ENCODE results near the gene MAGOH. TPM values are rescaled to one million over a fixed set of nuclear protein-coding genes. Genes with fewer than 3 reads are reported as not detected.
A peak's percentile ranks its signal among the peaks of the same experiment; 100 is the strongest.
"Not testable (repeated sequence)": the region's sequence is repeated elsewhere in the genome, so short reads cannot be mapped to it uniquely, and the experiment has no call there.

MAGOH gene
- total RNA-seq: 10 to 100 TPM; 28.2 to 37.6 (median 32.7) TPM

DNA sequence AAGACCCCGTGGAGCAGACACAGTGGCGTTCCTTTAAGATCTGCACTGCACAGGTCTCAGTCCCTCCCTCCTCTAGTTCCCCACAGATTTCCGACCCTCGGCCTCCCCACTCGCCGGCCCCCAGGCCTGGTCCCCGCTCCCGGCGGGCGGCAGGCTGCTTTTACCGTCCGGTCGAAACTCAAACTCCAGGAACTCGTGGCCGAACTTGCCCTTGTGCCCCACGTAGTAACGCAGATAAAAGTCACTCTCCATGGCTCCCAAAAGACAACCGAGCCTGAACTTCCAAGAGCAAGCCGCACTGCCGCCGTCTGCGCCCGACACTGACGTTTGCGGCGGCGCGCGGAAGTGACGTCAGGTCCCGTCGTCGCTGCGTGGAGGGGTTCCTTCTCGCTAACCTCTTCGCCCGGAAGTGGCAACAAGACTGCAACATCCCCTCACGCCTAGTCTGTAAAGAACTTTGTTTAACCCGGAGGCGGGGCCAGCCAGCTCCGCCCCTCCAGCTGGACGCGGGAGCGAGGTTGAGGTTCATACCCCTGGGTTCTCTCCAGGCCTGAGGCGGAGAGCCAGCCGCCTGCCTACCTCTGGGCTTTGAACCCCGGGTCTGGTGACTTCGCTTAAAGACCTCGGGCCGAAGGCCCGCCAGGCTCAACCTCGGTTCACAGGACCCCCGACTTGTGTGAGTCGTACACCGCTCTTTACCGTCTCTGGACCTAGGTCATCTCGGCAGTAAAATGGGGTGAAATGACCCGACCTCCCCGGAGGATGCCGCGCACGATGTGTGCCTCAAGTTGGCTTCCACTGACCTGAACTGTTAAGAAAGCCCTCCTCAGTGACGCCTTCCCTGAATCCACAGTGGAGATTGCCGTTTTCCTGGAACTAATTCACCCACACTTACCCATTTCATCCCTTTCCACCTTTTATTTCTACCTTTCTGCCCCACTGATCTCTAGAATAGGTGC, at the start of gene MAGOH:
Gene MAGOH, minus strand, starts transcription at position 322 of the 959 bp plus-strand sequence. Its CDS starts 70 bp downstream, at position 252.
- peak; percentile 97 to 99 for TF ChIP-seq POLR2AphosphoS5 (IDR thresholded peaks at IDR 0.05)
- TF ChIP-seq EP300 (IDR thresholded peaks at IDR 0.05): no peak
- no peak for TF ChIP-seq POLR2A (IDR thresholded peaks at IDR 0.05; ENCODE audit: low read depth)
- TF ChIP-seq, protein P1, sequence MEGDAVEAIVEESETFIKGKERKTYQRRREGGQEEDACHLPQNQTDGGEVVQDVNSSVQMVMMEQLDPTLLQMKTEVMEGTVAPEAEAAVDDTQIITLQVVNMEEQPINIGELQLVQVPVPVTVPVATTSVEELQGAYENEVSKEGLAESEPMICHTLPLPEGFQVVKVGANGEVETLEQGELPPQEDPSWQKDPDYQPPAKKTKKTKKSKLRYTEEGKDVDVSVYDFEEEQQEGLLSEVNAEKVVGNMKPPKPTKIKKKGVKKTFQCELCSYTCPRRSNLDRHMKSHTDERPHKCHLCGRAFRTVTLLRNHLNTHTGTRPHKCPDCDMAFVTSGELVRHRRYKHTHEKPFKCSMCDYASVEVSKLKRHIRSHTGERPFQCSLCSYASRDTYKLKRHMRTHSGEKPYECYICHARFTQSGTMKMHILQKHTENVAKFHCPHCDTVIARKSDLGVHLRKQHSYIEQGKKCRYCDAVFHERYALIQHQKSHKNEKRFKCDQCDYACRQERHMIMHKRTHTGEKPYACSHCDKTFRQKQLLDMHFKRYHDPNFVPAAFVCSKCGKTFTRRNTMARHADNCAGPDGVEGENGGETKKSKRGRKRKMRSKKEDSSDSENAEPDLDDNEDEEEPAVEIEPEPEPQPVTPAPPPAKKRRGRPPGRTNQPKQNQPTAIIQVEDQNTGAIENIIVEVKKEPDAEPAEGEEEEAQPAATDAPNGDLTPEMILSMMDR (IDR thresholded peaks at IDR 0.05): no peak
- intact Hi-C loops (cut with DNase I): no loop called here

DNA sequence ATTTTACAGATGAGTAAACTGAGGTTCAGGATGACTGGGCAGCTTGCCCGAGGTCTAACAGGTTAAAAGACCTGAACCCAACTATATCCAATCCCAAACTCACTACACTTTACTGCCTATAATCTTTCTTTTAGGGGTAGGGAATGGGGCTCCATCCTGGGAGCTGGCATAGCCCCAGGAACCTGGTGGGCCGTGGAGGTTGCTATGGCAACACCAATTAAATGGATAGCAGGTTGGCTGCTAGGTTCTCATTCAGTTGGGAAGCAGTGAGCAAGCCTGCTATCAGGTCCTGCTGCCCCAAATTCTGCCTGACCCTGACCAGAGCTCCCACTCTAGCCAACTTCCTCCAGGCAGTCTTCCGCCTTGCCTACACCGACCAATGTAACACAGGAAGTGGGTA, 48.6 kb upstream of the MAGOH start:
- Histone ChIP-seq H3K36me3 (no peaks in the 10 kb centered on the region), H3K27ac (replicated peaks in 1 of 4) (no peak overlapping the region), H3K9me3 (no peaks in the 10 kb centered on the region), H3K27me3 (no peaks in the 10 kb centered on the region), H3K4me3 (no peak overlapping the region), H3K4me1 (no peaks in the 10 kb centered on the region)
- no peak for DNase-seq (ENCODE audit: extremely low spot score)
- intact Hi-C loops (cut with DNase I): no loop called here
- TF ChIP-seq EP300 (IDR thresholded peaks at IDR 0.05) (no peak), POLR2A (IDR thresholded peaks at IDR 0.05; ENCODE audit: low read depth) (no peak), POLR2AphosphoS5 (IDR thresholded peaks at IDR 0.05) (no peak)
- WGBS: 76% methylated on average over 3 of the region's 4 CpGs

More for the DNA sequence above, at the start of gene MAGOH:
- peaks cover 12 to 31% (median 26%) of the 10 kb centered on the region in 4 donors for H3K36me3 ChIP-seq
- no peaks in the 10 kb centered on the region for H3K27me3 ChIP-seq
- peak within 1 kb of the TSS; percentile 78 to 84 (median 80) for H3K27ac ChIP-seq (replicated peaks in 1 of 4)
- WGBS: 3% methylated on average over 42 of the region's 64 CpGs
- DNase-seq (ENCODE audit: extremely low spot score): peak; percentile 98
- no peaks in the 10 kb centered on the region for H3K9me3 ChIP-seq
- H3K4me3 ChIP-seq: peak within 1 kb of the TSS; percentile 79 to 98 (median 94)
- H3K4me1 ChIP-seq: peaks cover 18 to 34% (median 30%) of the 10 kb centered on the region in 4 donors

DNA sequence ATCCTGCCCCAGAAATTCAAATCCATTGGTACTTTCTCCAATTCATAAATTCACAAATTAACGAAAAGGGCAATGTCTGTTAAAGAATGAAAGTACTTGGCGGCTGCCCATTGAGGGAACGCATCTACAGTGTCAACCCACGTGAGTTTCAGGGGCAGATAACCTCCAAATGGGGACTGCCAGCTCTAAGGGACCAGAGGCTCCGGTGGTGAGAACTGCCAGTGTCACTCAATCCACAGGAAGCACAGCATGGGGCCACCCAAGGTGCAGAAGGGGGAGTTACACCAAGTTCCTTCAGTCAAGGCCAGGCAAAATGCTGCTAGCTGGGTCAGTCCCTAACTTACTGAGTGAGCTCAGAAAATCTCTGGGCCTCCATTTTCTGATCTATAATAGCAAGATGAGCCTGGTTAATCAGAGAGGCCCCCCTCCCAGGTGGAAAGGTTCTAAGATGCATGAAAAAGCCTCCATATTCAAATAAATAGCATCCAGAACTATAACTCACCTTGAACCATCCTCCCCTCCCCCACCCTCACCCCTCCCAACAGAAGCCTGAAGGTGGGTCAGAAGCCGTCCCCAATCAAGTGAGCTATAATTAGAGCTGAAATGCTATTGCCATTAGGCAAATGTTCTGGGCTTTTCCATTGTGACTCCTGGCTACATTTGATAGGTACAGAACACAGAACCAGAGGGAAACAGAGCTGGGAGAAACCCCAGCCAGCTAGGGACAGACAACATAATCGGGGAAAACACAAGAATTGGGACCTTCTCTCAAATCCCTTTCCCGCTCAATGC, 47.8 kb upstream of the MAGOH start:
- no peak overlapping the region for H3K4me3 ChIP-seq
- H3K9me3 ChIP-seq: no peaks in the 10 kb centered on the region
- H3K4me1 ChIP-seq: no peaks in the 10 kb centered on the region
- H3K36me3 ChIP-seq: no peaks in the 10 kb centered on the region
- WGBS: 77% methylated on average over 8 of the region's 8 CpGs
- no peaks in the 10 kb centered on the region for H3K27me3 ChIP-seq
- DNase-seq (ENCODE audit: extremely low spot score): no peak
- intact Hi-C loops (cut with DNase I): no loop called here
- no peak for TF ChIP-seq POLR2A (IDR thresholded peaks at IDR 0.05; ENCODE audit: low read depth)
- TF ChIP-seq EP300 (IDR thresholded peaks at IDR 0.05): no peak
- TF ChIP-seq, protein P1 (IDR thresholded peaks at IDR 0.05): no peak
- no peak for TF ChIP-seq POLR2AphosphoS5 (IDR thresholded peaks at IDR 0.05)
- H3K27ac ChIP-seq (replicated peaks in 1 of 4): no peak overlapping the region

DNA sequence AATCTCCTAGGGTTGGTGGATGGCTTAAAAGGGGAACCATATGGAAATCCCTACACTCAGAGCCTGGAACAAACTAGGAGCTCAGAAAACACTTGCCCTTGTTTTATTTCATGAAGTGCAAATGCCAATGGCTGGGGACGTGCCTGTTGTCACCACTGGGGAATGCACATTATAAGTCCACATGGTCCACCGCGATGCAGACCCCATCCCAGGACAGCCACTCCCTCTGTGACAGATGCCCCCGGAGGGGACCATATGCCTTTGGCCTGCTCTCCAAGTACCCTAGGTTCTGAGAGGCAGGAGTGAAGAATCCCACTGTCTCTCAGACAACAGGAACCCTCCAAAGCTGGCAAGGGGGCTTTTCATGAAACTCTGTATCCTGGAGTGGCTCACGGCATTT, 47.2 kb upstream of the MAGOH start:
- intact Hi-C loops (cut with DNase I): no loop called here
- TF ChIP-seq POLR2AphosphoS5 (IDR thresholded peaks at IDR 0.05): no peak
- no peak for TF ChIP-seq POLR2A (IDR thresholded peaks at IDR 0.05; ENCODE audit: low read depth)
- no peaks in the 10 kb centered on the region for H3K27me3 ChIP-seq
- H3K36me3 ChIP-seq: no peaks in the 10 kb centered on the region
- H3K4me1 ChIP-seq: no peaks in the 10 kb centered on the region
- 68% methylated on average over 5 of the region's 5 CpGs for WGBS
- DNase-seq (ENCODE audit: extremely low spot score): no peak
- H3K4me3 ChIP-seq: no peak overlapping the region
- H3K27ac ChIP-seq (replicated peaks in 1 of 4): no peak overlapping the region
- H3K9me3 ChIP-seq: no peaks in the 10 kb centered on the region

DNA sequence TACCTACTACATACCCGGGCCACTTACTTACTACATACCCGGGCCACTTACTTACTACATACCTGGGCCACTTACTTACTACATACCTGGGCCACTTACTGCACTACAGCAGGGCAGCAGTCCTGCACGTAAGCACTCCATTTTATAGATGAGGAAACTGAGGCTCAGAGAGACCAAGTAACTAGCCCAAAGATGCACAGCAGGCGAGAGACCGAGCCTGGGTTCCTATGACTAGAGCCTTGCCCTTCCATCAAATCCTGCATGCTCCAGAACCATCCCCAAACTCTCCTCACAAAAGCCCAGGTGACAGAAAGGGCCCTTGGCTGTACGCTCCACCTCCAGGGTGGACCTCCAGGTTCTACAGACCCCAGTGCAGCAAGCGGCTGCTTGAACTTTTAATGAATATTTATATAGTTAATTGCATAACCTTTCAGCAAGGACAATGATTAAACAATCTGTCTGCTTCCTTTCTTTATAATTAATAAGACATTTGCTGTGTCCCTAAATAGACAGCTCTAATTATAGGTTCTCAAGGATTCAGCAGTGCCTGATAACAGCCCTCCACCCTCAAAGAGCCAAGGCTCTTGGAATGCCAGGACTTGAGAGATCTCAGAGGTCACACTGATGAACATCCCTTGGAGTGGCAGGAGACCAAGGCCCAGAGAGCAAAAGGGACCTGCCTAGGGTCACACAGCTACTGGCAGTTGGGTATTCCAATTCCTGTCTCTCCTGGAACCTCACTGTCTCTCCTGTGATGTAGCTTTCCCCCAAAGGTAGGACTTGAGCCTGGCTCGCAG, 46.1 kb upstream of the MAGOH start:
- Histone ChIP-seq H3K4me1 (no peaks in the 10 kb centered on the region), H3K27me3 (no peaks in the 10 kb centered on the region), H3K27ac (replicated peaks in 1 of 4) (no peak overlapping the region), H3K4me3 (no peak overlapping the region), H3K36me3 (no peaks in the 10 kb centered on the region), H3K9me3 (no peaks in the 10 kb centered on the region)
- 94% methylated on average over 8 of the region's 8 CpGs for WGBS
- no peak for DNase-seq (ENCODE audit: extremely low spot score)
- intact Hi-C loops (cut with DNase I): no loop called here
- TF ChIP-seq POLR2AphosphoS5 (IDR thresholded peaks at IDR 0.05) (no peak), EP300 (IDR thresholded peaks at IDR 0.05) (no peak), POLR2A (IDR thresholded peaks at IDR 0.05; ENCODE audit: low read depth) (no peak)
- TF ChIP-seq, protein P1 (IDR thresholded peaks at IDR 0.05): no peak

DNA sequence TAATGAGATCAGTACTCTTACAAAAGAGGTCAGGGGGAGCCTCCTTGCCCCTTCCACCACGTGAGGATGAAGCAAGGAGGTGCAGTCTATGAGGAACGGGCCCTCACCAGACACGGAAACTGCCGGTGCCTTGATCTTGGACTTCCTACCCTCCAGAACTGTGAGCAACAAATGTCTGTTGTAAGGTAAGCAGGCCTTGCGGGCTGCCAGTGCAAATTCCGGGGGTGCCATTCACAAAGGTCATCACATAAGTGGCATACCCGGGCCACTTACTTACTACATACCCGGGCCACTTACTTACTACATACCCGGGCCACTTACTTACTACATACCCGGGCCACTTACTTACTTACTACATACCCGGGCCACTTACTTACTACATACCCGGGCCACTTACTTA, 44.8 kb upstream of the MAGOH start:
- intact Hi-C loops (cut with DNase I); DNase-seq (ENCODE audit: extremely low spot score); H3K4me3 ChIP-seq; H3K9me3 ChIP-seq; H3K36me3 ChIP-seq; H3K4me1 ChIP-seq; H3K27ac ChIP-seq (replicated peaks in 1 of 4); H3K27me3 ChIP-seq: not testable (repeated sequence)
- 96% methylated on average over 7 of the region's 12 CpGs for whole genome bisulfite sequencing

All from esophagus muscularis mucosa (tissue), 4 donors.